IMR-90 (cell line): ENCODE data around the gene ZNF575. TPM values are rescaled to one million over a fixed set of nuclear protein-coding genes. Genes with fewer than 3 reads are reported as not detected.
A peak's percentile ranks its signal among the peaks of the same experiment; 100 is the strongest.

Experiments used
- ATAC-seq: fragments of 200-7000 bp; cut with Tn5 transposase; 2 replicates; pipeline ENCODE4 v1.9.1; 2020; ENCODE audit warnings: low read depth, mild to moderate bottlenecking, moderate library complexity
- BruUV-seq: library from RNA; stranded (reverse); fragments of 400-500 nt; replicated peaks from 2 replicates; lab custom pipeline; 2021; lab: Mats Ljungman, UMichigan
- CTCF ChIA-PET: fragments of 300-600 bp; formaldehyde crosslinking; extraction: SDS; loops from one replicate; lab custom pipeline; 2021; ENCODE audit warnings: antibody characterized with exemption; lab: Yijun Ruan, JAX
- POLR2A ChIA-PET: fragments of 300-600 bp; sonication (Branson Sonifier 250); formaldehyde crosslinking; loops from one replicate; lab custom pipeline; 2022; ENCODE audit warnings: antibody characterized with exemption; ENCODE audit not compliant: unreplicated experiment; lab: Charles Lee
- DNase-seq: peaks from one replicate; pipeline ENCODE4 v3.0.0; 2013
- H2AFZ ChIP-seq: replicated peaks from 2 replicates; pipeline ENCODE3; 2013; ENCODE audit warnings: low read length, mild to moderate bottlenecking; ENCODE audit not compliant: poor library complexity
- H2AK5ac ChIP-seq: 2 replicates; pipeline ENCODE4 v1.6.1; 2013; ENCODE audit warnings: low read depth, low read length, inconsistent platforms
- H2AK9ac ChIP-seq: replicated peaks from 2 replicates; pipeline ENCODE3; 2013; ENCODE audit warnings: mild to moderate bottlenecking, low read depth, low read length, moderate library complexity; ENCODE audit not compliant: poor library complexity
- H2BK120ac ChIP-seq: 2 replicates; pipeline ENCODE4 v1.6.1; 2013; ENCODE audit warnings: low read depth, low read length, inconsistent platforms
- H2BK15ac ChIP-seq: 3 replicates; pipeline ENCODE4 v1.6.1; 2013; ENCODE audit warnings: low read depth, low read length, inconsistent platforms
- H2BK20ac ChIP-seq: 2 replicates; pipeline ENCODE4 v1.6.1; 2013; ENCODE audit warnings: low read depth, mild to moderate bottlenecking, inconsistent platforms, low read length, moderate library complexity
- H2BK5ac ChIP-seq: 2 replicates; pipeline ENCODE4 v1.6.1; 2013; ENCODE audit warnings: mild to moderate bottlenecking, low read depth, low read length, inconsistent platforms; ENCODE audit not compliant: poor library complexity, severe bottlenecking
- H3K14ac ChIP-seq: replicated peaks from 2 replicates; pipeline ENCODE4 v1.6.1; 2013; ENCODE audit warnings: low read depth, low read length, inconsistent platforms
- H3K18ac ChIP-seq: 2 replicates; pipeline ENCODE4 v1.6.1; 2013; ENCODE audit warnings: low read depth, low read length, control low read depth
- H3K23ac ChIP-seq: 2 replicates; pipeline ENCODE4 v1.6.1; 2013; ENCODE audit warnings: low read depth, low read length, inconsistent platforms
- H3K27ac ChIP-seq: 2 replicates; pipeline ENCODE4 v1.5.1; 2013; ENCODE audit warnings: mild to moderate bottlenecking, control low read depth, low read length; ENCODE audit not compliant: insufficient read depth
- H3K27me3 ChIP-seq: 2 replicates; pipeline ENCODE4 v1.6.1; 2013; ENCODE audit warnings: low read length; ENCODE audit not compliant: control insufficient read depth, insufficient read depth
- H3K36me3 ChIP-seq: 2 replicates; pipeline ENCODE4 v1.6.1; 2013; ENCODE audit warnings: low read length, mixed read lengths; ENCODE audit not compliant: control insufficient read depth, insufficient read depth
- H3K4ac ChIP-seq: 2 replicates; pipeline ENCODE4 v1.6.1; 2013; ENCODE audit warnings: low read depth, low read length, inconsistent platforms
- H3K4me1 ChIP-seq: 2 replicates; pipeline ENCODE4 v1.6.1; 2013; ENCODE audit warnings: low read length, mixed read lengths; ENCODE audit not compliant: control insufficient read depth, insufficient read depth
- H3K4me2 ChIP-seq: 2 replicates; pipeline ENCODE4 v1.6.1; 2013; ENCODE audit warnings: low read depth, mild to moderate bottlenecking, control low read depth, low read length, moderate library complexity
- H3K4me3 ChIP-seq: 2 replicates; pipeline ENCODE4 v1.5.1; 2013; ENCODE audit warnings: low read depth, mild to moderate bottlenecking, control low read depth, low read length, moderate library complexity; ENCODE audit not compliant: insufficient read depth
- H3K56ac ChIP-seq: 2 replicates; pipeline ENCODE4 v1.6.1; 2013; ENCODE audit warnings: low read length, inconsistent platforms; ENCODE audit not compliant: insufficient read depth; ENCODE audit errors: extremely low read depth
- H3K79me1 ChIP-seq, 2 experiments: 2 replicates each; pipeline ENCODE4 v1.6.1; 2013; ENCODE audit warnings: low read length in 2 of 2, inconsistent platforms in 1 of 2, low read depth in 1 of 2
- H3K9ac ChIP-seq: 2 replicates; pipeline ENCODE4 v1.6.1; 2013; ENCODE audit warnings: low read depth, low read length, control low read depth
- H3K9me1 ChIP-seq: 2 replicates; pipeline ENCODE4 v1.6.1; 2013; ENCODE audit warnings: low read length, inconsistent platforms; ENCODE audit not compliant: insufficient read depth
- H3K9me3 ChIP-seq: 2 replicates; pipeline ENCODE4 v1.6.1; 2013; ENCODE audit warnings: low read length; ENCODE audit not compliant: control insufficient read depth, insufficient read depth
- H4K20me1 ChIP-seq: 2 replicates; pipeline ENCODE4 v1.6.1; 2013; ENCODE audit warnings: low read length, inconsistent platforms; ENCODE audit not compliant: insufficient read depth
- H4K5ac ChIP-seq: 2 replicates; pipeline ENCODE4 v1.6.1; 2013; ENCODE audit warnings: mild to moderate bottlenecking, low read depth, low read length, control low read depth
- H4K8ac ChIP-seq, 2 experiments: 2 replicates each; pipeline ENCODE4 v1.6.1; 2013; ENCODE audit warnings: low read depth in 2 of 2, low read length in 2 of 2, control low read depth in 1 of 2, inconsistent platforms in 1 of 2
- H4K91ac ChIP-seq: 2 replicates; pipeline ENCODE4 v1.6.1; 2013; ENCODE audit warnings: low read depth, low read length, inconsistent platforms; ENCODE audit not compliant: insufficient read depth
- BHLHE40 ChIP-seq: fragments of 150-350 bp; IDR thresholded peaks from 2 replicates; pipeline ENCODE4 v1.6.1; 2016; ENCODE audit warnings: mild to moderate bottlenecking, low read depth, low read length
- ELK1 ChIP-seq: fragments of 150-350 bp; IDR thresholded peaks from 2 replicates; pipeline ENCODE4 v1.6.1; 2016; ENCODE audit warnings: low read depth, mild to moderate bottlenecking, low read length, moderate library complexity, borderline replicate concordance
- MAZ ChIP-seq: IDR thresholded peaks from 2 replicates; pipeline ENCODE4 v1.6.1; 2012; ENCODE audit warnings: low read depth, mild to moderate bottlenecking, low read length, improper control_type of control experiment, moderate library complexity, borderline replicate concordance
- NFE2L2 ChIP-seq: fragments of 150-350 bp; IDR thresholded peaks from 2 replicates; pipeline ENCODE4 v1.6.1; 2016; ENCODE audit warnings: low read depth, mild to moderate bottlenecking, low read length
- RAD21 ChIP-seq: IDR thresholded peaks from 2 replicates; pipeline ENCODE4 v1.6.1; 2012; ENCODE audit warnings: low read length, improper control_type of control experiment
- RCOR1 ChIP-seq: IDR thresholded peaks from 2 replicates; pipeline ENCODE4 v1.6.1; 2012; ENCODE audit warnings: mild to moderate bottlenecking, low read length, improper control_type of control experiment; ENCODE audit not compliant: insufficient replicate concordance
- RFX5 ChIP-seq: IDR thresholded peaks from 2 replicates; pipeline ENCODE4 v1.8.0; 2012; ENCODE audit warnings: low read depth, mild to moderate bottlenecking, low read length, moderate library complexity
- SMC3 ChIP-seq: fragments of 150-350 bp; IDR thresholded peaks from 2 replicates; pipeline ENCODE4 v1.6.1; 2016; ENCODE audit warnings: low read depth, mild to moderate bottlenecking, antibody characterized with exemption, low read length, moderate library complexity
- WGBS, 2 experiments: methylation state at CpG; one replicate each; pipeline versions ENCODE4 v1.1.5 to v1.1.7; 2013; ENCODE audit warnings: missing lambda C conversion rate in 2 of 2; ENCODE audit not compliant: insufficient read length in 1 of 2; ENCODE audit errors: extremely low coverage in 2 of 2; 5-methylcytosine and 5-hydroxymethylcytosine counted together
- dilution Hi-C: fragments of 300-500 bp; cut with HindIII; formaldehyde crosslinking; loops from one replicate; pipeline ENCODE4 v1.14.3; 2018; ENCODE audit warnings: low sequenced_read_pairs; ENCODE audit not compliant: unreplicated experiment
- in situ Hi-C: fragments of 300-500 bp; cut with MboI; formaldehyde crosslinking; loops from 3 replicates; pipeline ENCODE4 v1.14.3; 2019; ENCODE audit warnings: low sequenced_read_pairs, inconsistent platforms, mixed read lengths
- intact Hi-C: fragments of 100-400 bp; cut with micrococcal nuclease; formaldehyde crosslinking; loops from 2 replicates; pipeline ENCODE4 v1.10.0; 2022
- polyA plus RNA-seq, 3 experiments: library from polyadenylated mRNA; depleted of rRNA; stranded (reverse); fragments of >200 nt; gene quantifications; 2 replicates each; pipeline ENCODE4 v1.2.3, GENCODE V29; 2012; ENCODE audit warnings: low replicate concordance in 1 of 3
- total RNA-seq: library from RNA; depleted of rRNA; stranded (reverse); fragments of >200 nt; gene quantifications from 2 replicates; pipeline ENCODE4 v1.2.3, GENCODE V29; 2012
- TF ChIP-seq, protein P1 (sequence below): conservative IDR thresholded peaks from 2 replicates; pipeline ENCODE4 v1.5.1; 2012; ENCODE audit warnings: mild to moderate bottlenecking, low read depth, low read length, improper control_type of control experiment

ZNF575 gene
- total and polyA plus RNA-seq, 2 of the 4 experiments (the other 2 are of a cell fraction): 0.77 TPM; not detected in 1

- Histone ChIP-seq H3K4me2 (no peak overlapping the region), H4K5ac (no peak overlapping the region), H2BK5ac (no peak overlapping the region), H3K18ac (no peak overlapping the region), H3K56ac (no peak overlapping the region), H3K9ac (no peak overlapping the region), H4K8ac (no peak overlapping the region), H2BK15ac (no peak overlapping the region), H3K23ac (no peak overlapping the region), H3K4me3 (no peak overlapping the region), H3K9me1 (peaks cover 7% of the 10 kb centered on the region), H2AK5ac (no peak overlapping the region), H3K4ac (no peak overlapping the region), H3K14ac (no peak overlapping the region), H3K27ac (no peak overlapping the region), H3K9me3 (no peaks in the 10 kb centered on the region), H3K36me3 (peaks cover 3% of the 10 kb centered on the region), H2BK20ac (no peak overlapping the region), H3K79me1 (peaks cover 21 to 54% of the 10 kb centered on the region in 2 experiments), H3K27me3 (no peaks in the 10 kb centered on the region), H2AFZ (peak overlapping the region; percentile 71), H4K91ac (no peak overlapping the region), H2BK120ac (no peak overlapping the region), H2AK9ac (peak overlapping the region; percentile 66), H3K4me1 (no peaks in the 10 kb centered on the region), H4K20me1 (no peaks in the 10 kb centered on the region)
- 80% methylated on average over 1 of the region's 10 CpGs; no CpG with 5 or more reads in 1 of the 2 experiments for WGBS, 2 experiments
- POLR2A ChIA-PET: interaction anchor here (1.0 kb wide), 1 partner anchor 73 kb away, joined by 13 read pairs; no protein-coding TSS in a partner anchor
- intact Hi-C loops: loop anchor here (1.0 kb wide), 2 partner anchors 72 to 415 kb away; no protein-coding TSS in a partner anchor
- peak; percentile 91 for ATAC-seq
- BruUV-seq: no TSS peak
- CTCF ChIA-PET: interaction anchor here (0.5 to 3.0 kb wide), 12 partner anchors 9 to 818 kb away, joined by 3 to 23 read pairs (median 6); partner anchors contain the start of gene PHLDB3
- peak; percentile 97 for DNase-seq
- dilution Hi-C loops: no loop called here
- in situ Hi-C loops: loop anchor here (5.0 to 10.0 kb wide), 2 partner anchors 72 to 415 kb away; no protein-coding TSS in a partner anchor
- TF ChIP-seq BHLHE40 (0 out of 2 replicates have a peak, but pooled peaks have one; percentile 36), MAZ (peak; percentile 22; the same call in 1 of the 2 replicates), RCOR1 (peak; percentile 59), RFX5 (no peak), ELK1 (no peak), RAD21 (peak; percentile 98), SMC3 (peak; percentile 98), NFE2L2 (no peak)
- TF ChIP-seq, protein P1, sequence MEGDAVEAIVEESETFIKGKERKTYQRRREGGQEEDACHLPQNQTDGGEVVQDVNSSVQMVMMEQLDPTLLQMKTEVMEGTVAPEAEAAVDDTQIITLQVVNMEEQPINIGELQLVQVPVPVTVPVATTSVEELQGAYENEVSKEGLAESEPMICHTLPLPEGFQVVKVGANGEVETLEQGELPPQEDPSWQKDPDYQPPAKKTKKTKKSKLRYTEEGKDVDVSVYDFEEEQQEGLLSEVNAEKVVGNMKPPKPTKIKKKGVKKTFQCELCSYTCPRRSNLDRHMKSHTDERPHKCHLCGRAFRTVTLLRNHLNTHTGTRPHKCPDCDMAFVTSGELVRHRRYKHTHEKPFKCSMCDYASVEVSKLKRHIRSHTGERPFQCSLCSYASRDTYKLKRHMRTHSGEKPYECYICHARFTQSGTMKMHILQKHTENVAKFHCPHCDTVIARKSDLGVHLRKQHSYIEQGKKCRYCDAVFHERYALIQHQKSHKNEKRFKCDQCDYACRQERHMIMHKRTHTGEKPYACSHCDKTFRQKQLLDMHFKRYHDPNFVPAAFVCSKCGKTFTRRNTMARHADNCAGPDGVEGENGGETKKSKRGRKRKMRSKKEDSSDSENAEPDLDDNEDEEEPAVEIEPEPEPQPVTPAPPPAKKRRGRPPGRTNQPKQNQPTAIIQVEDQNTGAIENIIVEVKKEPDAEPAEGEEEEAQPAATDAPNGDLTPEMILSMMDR: peak; percentile 98
Observed at GRCh38 chr19:43519436-43520088, 13.4 kb upstream of the ZNF575 start.
